Adrenal gland (tissue), 5 donors: ENCODE data around the gene SLC25A34.

ENCODE experiments used
- CTCF ChIP-seq, 6 experiments: fragments of 450-650 bp in 4 of 6; fragments of 200-600 bp in 2 of 6; sonication (generic) in 1 of 6; IDR thresholded peaks; 1 replicate in 5 of 6; 2 replicates in 1 of 6; pipeline versions ENCODE4 v1.5.1 to v1.8.0; 2016 to 2021; ENCODE audit warnings: antibody characterized with exemption in 6 of 6, mild to moderate bottlenecking in 2 of 6, moderate library complexity in 1 of 6
- POLR2A ChIP-seq, 2 donors: fragments of 450-650 bp; IDR thresholded peaks; one replicate each; pipeline ENCODE4 v1.6.1; 2017; ENCODE audit warnings: antibody characterized with exemption in 2 of 2, mild to moderate bottlenecking in 2 of 2, moderate library complexity in 1 of 2
- donor health status: DM: no; HTN: no; CAD: no.

GRCh38 chr1:15726508-15726907, 9.6 kb upstream of the SLC25A34 start:
- TF ChIP-seq POLR2A (IDR thresholded peaks at IDR 0.05) (no peak), CTCF (IDR thresholded peaks at IDR 0.05) (no peak)
